Limb (tissue), 2 donors: ENCODE data around the gene EEF2K.
"Not testable (repeated sequence)": the region's sequence is repeated elsewhere in the genome, so short reads cannot be mapped to it uniquely, and the experiment has no call there.

Source experiments
- DNase-seq, 2 donors: peaks; one replicate each; pipeline ENCODE4 v3.0.0-alpha.2; 2016; ENCODE audit errors: extremely low spot score in 2 of 2

The EEF2K gene

GRCh38 chr16:22189473-22190080 lies 16.5 kb upstream of the EEF2K start:
- DNase-seq, result peak in 1 of 2 donors; percentile 63

- DNase-seq, result peak in 1 of 2 donors; percentile 99
These were observed 15.8 kb upstream of the EEF2K start for GRCh38 chr16:22190081-22190775.

- peak; percentile 100 for DNase-seq
These were observed 15.1 kb upstream of the EEF2K start for GRCh38 chr16:22190776-22191531.

GRCh38 chr16:22191532-22192260 lies 14.4 kb upstream of the EEF2K start:
- DNase-seq, result no peak

GRCh38 chr16:22192261-22193062 lies 13.6 kb upstream of the EEF2K start:
- peak; percentile 74 to 88 for DNase-seq

GRCh38 chr16:22193063-22193411 lies 13.0 kb upstream of the EEF2K start:
- DNase-seq, result no peak

GRCh38 chr16:22194707-22195444 lies 11.2 kb upstream of the EEF2K start:
- DNase-seq, result no peak

GRCh38 chr16:22195445-22195694 lies 10.7 kb upstream of the EEF2K start:
- DNase-seq, result no peak

- DNase-seq, result peak; percentile 95 to 98
These were observed 10.2 kb upstream of the EEF2K start for GRCh38 chr16:22195695-22196558.

GRCh38 chr16:22196559-22197168 lies 9.4 kb upstream of the EEF2K start:
- DNase-seq, result not testable (repeated sequence)

GRCh38 chr16:22198547-22199293 lies 7.4 kb upstream of the EEF2K start:
- no peak for DNase-seq

GRCh38 chr16:22202261-22202637 lies 3.8 kb upstream of the EEF2K start:
- no peak for DNase-seq

GRCh38 chr16:22203091-22203490 lies 3.0 kb upstream of the EEF2K start:
- no peak for DNase-seq

- DNase-seq, result no peak
These were observed 1.9 kb upstream of the EEF2K start for GRCh38 chr16:22204091-22204655.

- DNase-seq, result no peak
These were observed 483 bp upstream of the EEF2K start for GRCh38 chr16:22205577-22206012.

GRCh38 chr16:22206842-22207714 lies 1.0 kb downstream of the EEF2K start:
- DNase-seq, result peak; percentile 85 to 87

GRCh38 chr16:22207715-22208360 lies 1.8 kb downstream of the EEF2K start:
- DNase-seq, result no peak
